GM23338 (cell line): ENCODE measurements around the gene LAP3. TPM values are rescaled to one million over a fixed set of nuclear protein-coding genes. Genes with fewer than 3 reads are reported as not detected.

ENCODE experiments used
- ATAC-seq: fragments of 200-7000 bp; cut with Tn5 transposase; 3 replicates; pipeline ENCODE4 v1.9.1; 2020
- DNase-seq: peaks from one replicate; pipeline ENCODE4 v3.0.0-alpha.2; 2015; ENCODE audit warnings: low spot score
- H2AFZ ChIP-seq: fragments of 200-600 bp; sonication (generic); 2 replicates; pipeline ENCODE4 v1.8.0; 2016; ENCODE audit warnings: antibody characterized with exemption, mild to moderate bottlenecking, moderate library complexity
- H3F3A ChIP-seq: fragments of 200-600 bp; sonication (generic); replicated peaks from 2 replicates; pipeline ENCODE4 v1.8.0; 2017; ENCODE audit warnings: antibody characterized with exemption, mixed run types, low read depth
- H3K27ac ChIP-seq: fragments of 200-600 bp; sonication (generic); 2 replicates; pipeline ENCODE4 v1.6.1; 2016; ENCODE audit warnings: low read depth
- H3K27me3 ChIP-seq: fragments of 200-600 bp; sonication (generic); 2 replicates; pipeline ENCODE4 v1.8.0; 2016; ENCODE audit warnings: mild to moderate bottlenecking, mixed run types, moderate library complexity; ENCODE audit not compliant: insufficient read depth
- H3K36me3 ChIP-seq: fragments of 200-600 bp; sonication (generic); 2 replicates; pipeline ENCODE4 v1.8.0; 2016; ENCODE audit warnings: mild to moderate bottlenecking; ENCODE audit not compliant: insufficient read depth
- H3K4me1 ChIP-seq: fragments of 200-600 bp; sonication (generic); 2 replicates; pipeline ENCODE4 v1.8.0; 2016; ENCODE audit warnings: mild to moderate bottlenecking, moderate library complexity; ENCODE audit not compliant: insufficient read depth
- H3K4me2 ChIP-seq: fragments of 200-600 bp; sonication (generic); 2 replicates; pipeline ENCODE4 v1.7.1; 2017; ENCODE audit warnings: mixed run types
- H3K4me3 ChIP-seq: fragments of 200-600 bp; sonication (generic); 2 replicates; pipeline ENCODE4 v1.6.1; 2016; ENCODE audit warnings: mixed run types
- H3K79me2 ChIP-seq: fragments of 200-600 bp; sonication (generic); replicated peaks from 2 replicates; pipeline ENCODE4 v1.8.0; 2017; ENCODE audit warnings: mild to moderate bottlenecking; ENCODE audit not compliant: insufficient read depth
- H3K9me2 ChIP-seq: fragments of 200-600 bp; sonication (generic); 2 replicates; pipeline ENCODE4 v1.8.0; 2017; ENCODE audit not compliant: insufficient read depth
- H4K20me1 ChIP-seq: fragments of 200-600 bp; sonication (generic); replicated peaks from 2 replicates; pipeline ENCODE4 v1.8.0; 2017; ENCODE audit warnings: mild to moderate bottlenecking; ENCODE audit not compliant: insufficient read depth
- H3K27ac Mint-ChIP-seq: 2 replicates; pipeline ENCODE4 v1.8.0; 2020; ENCODE audit warnings: inconsistent platforms, mild to moderate bottlenecking, moderate library complexity, mixed read lengths
- H3K27me3 Mint-ChIP-seq: 3 replicates; pipeline ENCODE4 v1.8.0; 2022; ENCODE audit warnings: low read depth, mild to moderate bottlenecking, moderate library complexity, mixed read lengths, inconsistent platforms; ENCODE audit not compliant: insufficient read depth, poor library complexity
- H3K36me3 Mint-ChIP-seq: 3 replicates; pipeline ENCODE4 v1.8.0; 2021; ENCODE audit warnings: low read depth, mild to moderate bottlenecking, inconsistent platforms, moderate library complexity, mixed read lengths
- H3K4me1 Mint-ChIP-seq: 3 replicates; pipeline ENCODE4 v1.8.0; 2020; ENCODE audit warnings: mild to moderate bottlenecking, inconsistent platforms, mixed read lengths
- H3K4me3 Mint-ChIP-seq: 3 replicates; pipeline ENCODE4 v1.8.0; 2021; ENCODE audit warnings: moderate library complexity, mild to moderate bottlenecking, inconsistent platforms, mixed read lengths
- H3K9me3 Mint-ChIP-seq: 3 replicates; pipeline ENCODE4 v1.8.0; 2020; ENCODE audit warnings: moderate library complexity, mild to moderate bottlenecking, inconsistent platforms, mixed read lengths
- CREB1 ChIP-seq: fragments of 250-450 bp; sonication (Bioruptor Pico); IDR thresholded peaks from 2 replicates; pipeline ENCODE4 v1.5.0; 2020; ENCODE audit warnings: low read depth, mild to moderate bottlenecking, moderate library complexity
- EZH2 ChIP-seq: fragments of 200-600 bp; sonication (generic); IDR thresholded peaks from one replicate; pipeline ENCODE4 v1.8.0; 2017; ENCODE audit warnings: antibody characterized with exemption, mild to moderate bottlenecking, low read depth; ENCODE audit not compliant: unreplicated experiment
- POLR2AphosphoS5 ChIP-seq: IDR thresholded peaks from 2 replicates; pipeline ENCODE4 v1.6.1; 2016; ENCODE audit warnings: antibody characterized with exemption, low read depth
- ZNF331 ChIP-seq: fragments of 250-450 bp; sonication (Bioruptor Pico); IDR thresholded peaks from 2 replicates; pipeline ENCODE4 v1.5.0; 2020; ENCODE audit warnings: low read depth, mild to moderate bottlenecking, moderate library complexity
- polyA plus RNA-seq: library from polyadenylated mRNA; unstranded; fragments of >200 nt; fragmentation: Nextera tagmentation; extraction: Ambion mirVana; gene quantifications from 2 replicates; pipeline ENCODE4 v1.2.1, GENCODE V29; 2016
- total RNA-seq: library from RNA; depleted of rRNA; stranded (reverse); fragments of >200 nt; shearing (Covaris generic); gene quantifications from 2 replicates; pipeline ENCODE4 v1.2.3, GENCODE V29; 2014
- TF ChIP-seq, protein P1 (sequence below): fragments of 250-450 bp; sonication (Bioruptor Pico); IDR thresholded peaks from 2 replicates; pipeline ENCODE4 v1.5.0; 2020; ENCODE audit warnings: mild to moderate bottlenecking, moderate library complexity
- TF ChIP-seq, protein P2 (sequence below), 2 experiments: fragments of 200-600 bp in 1 of 2; sonication (generic) in 1 of 2; conservative IDR thresholded peaks; 2 replicates each; pipeline versions ENCODE4 v1.5.1 to v1.6.1; 2016 to 2017; ENCODE audit warnings: antibody characterized with exemption in 2 of 2, low read depth in 2 of 2, mild to moderate bottlenecking in 2 of 2, moderate library complexity in 1 of 2

Gene LAP3
- total and polyA plus RNA-seq, 2 experiments from 2014 or later, result 28.6 to 63.6 TPM

DNA sequence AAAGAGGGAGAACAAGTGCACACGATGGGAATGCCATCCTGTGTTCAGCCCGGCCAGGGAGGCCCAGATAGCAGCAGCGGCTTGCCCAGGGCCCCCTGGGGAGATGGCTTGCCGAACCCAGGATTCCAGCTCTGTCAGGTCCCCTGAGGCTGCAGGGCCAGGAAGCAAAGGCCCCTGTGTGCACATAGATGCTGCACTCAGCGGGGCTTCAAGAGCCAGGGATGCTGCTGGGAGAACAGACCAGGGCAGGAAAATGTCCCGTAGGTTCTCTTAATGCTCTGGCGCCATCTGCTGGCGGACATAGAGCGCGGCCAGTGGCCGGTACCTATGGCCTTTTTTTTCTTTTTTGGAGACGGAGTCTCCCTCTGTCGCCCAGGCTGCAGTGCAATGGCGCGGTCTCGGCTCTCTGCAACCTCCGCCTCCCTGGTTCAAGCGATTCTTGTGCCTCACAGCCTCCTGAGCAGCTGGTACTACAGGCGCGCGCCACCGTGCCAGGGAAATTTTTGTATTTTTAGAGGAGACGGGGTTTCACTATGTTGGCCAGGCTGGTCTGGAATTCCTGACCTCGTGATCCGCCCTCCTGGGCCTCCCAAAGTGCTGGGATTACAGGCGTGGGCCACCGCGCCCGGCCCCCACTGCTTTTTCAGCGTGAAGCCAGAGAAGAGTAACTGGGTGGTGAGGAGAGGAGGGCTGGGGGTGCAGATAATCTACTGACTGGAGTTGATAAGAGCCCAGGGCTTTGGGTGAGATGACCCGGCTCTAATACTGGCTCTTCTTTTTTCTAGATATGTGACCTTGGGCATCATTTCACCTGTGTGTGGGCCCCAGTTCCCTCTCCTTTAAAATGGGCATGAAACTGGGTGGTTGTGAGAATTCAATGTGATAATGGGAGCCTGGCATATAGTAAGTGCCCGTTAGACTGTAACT, 60.0 kb downstream of the LAP3 start:
- no peak overlapping the region for H3K4me3 Mint-ChIP-seq
- H3K4me3 ChIP-seq, result no peak overlapping the region

DNA sequence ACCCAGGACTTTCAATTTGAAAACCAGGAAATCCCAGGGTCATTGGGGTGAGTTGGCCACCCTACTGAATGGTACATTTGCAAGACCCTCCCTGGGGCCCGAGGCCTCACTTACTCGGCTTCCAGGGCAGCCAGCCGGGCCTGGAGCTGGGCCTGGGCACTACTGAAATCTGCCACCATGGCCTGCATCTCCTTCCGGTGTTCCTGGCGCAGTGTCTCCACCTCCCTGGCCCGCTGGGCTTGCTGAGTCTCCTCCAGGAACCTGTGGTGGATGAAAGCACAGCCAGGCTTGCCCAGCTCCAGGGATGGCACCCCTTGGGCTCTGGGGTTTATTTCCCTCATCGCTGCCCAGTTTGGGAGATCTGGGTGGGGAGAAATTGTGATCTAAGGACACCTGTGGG, 62.1 kb downstream of the LAP3 start:
- Histone ChIP-seq H4K20me1 (0 out of 2 replicates have a peak, but pooled peaks cover 10% of the 10 kb centered on the region), H3K4me1 (no peaks in the 10 kb centered on the region), H3K27ac (no peak overlapping the region), H3K27me3 (peaks cover 10% of the 10 kb centered on the region; the same call in 1 of the 2 replicates), H3F3A (peaks cover 13% of the 10 kb centered on the region; the same call in 1 of the 2 replicates), H3K4me2 (no peak overlapping the region), H3K9me2 (no peaks in the 10 kb centered on the region), H3K4me3 (no peak overlapping the region), H3K79me2 (no peaks in the 10 kb centered on the region), H2AFZ (no peak overlapping the region), H3K36me3 (peaks cover 8% of the 10 kb centered on the region; the same call in 1 of the 2 replicates)
- peaks cover 13% of the 10 kb centered on the region for H3K9me3 Mint-ChIP-seq
- peaks cover 21% of the 10 kb centered on the region for H3K27me3 Mint-ChIP-seq
- no peaks in the 10 kb centered on the region for H3K4me1 Mint-ChIP-seq
- H3K4me3 Mint-ChIP-seq, result no peak overlapping the region
- no peak for ATAC-seq
- no peak for TF ChIP-seq ZNF331 (CRISPR knock-in tag)
- TF ChIP-seq, protein P1, sequence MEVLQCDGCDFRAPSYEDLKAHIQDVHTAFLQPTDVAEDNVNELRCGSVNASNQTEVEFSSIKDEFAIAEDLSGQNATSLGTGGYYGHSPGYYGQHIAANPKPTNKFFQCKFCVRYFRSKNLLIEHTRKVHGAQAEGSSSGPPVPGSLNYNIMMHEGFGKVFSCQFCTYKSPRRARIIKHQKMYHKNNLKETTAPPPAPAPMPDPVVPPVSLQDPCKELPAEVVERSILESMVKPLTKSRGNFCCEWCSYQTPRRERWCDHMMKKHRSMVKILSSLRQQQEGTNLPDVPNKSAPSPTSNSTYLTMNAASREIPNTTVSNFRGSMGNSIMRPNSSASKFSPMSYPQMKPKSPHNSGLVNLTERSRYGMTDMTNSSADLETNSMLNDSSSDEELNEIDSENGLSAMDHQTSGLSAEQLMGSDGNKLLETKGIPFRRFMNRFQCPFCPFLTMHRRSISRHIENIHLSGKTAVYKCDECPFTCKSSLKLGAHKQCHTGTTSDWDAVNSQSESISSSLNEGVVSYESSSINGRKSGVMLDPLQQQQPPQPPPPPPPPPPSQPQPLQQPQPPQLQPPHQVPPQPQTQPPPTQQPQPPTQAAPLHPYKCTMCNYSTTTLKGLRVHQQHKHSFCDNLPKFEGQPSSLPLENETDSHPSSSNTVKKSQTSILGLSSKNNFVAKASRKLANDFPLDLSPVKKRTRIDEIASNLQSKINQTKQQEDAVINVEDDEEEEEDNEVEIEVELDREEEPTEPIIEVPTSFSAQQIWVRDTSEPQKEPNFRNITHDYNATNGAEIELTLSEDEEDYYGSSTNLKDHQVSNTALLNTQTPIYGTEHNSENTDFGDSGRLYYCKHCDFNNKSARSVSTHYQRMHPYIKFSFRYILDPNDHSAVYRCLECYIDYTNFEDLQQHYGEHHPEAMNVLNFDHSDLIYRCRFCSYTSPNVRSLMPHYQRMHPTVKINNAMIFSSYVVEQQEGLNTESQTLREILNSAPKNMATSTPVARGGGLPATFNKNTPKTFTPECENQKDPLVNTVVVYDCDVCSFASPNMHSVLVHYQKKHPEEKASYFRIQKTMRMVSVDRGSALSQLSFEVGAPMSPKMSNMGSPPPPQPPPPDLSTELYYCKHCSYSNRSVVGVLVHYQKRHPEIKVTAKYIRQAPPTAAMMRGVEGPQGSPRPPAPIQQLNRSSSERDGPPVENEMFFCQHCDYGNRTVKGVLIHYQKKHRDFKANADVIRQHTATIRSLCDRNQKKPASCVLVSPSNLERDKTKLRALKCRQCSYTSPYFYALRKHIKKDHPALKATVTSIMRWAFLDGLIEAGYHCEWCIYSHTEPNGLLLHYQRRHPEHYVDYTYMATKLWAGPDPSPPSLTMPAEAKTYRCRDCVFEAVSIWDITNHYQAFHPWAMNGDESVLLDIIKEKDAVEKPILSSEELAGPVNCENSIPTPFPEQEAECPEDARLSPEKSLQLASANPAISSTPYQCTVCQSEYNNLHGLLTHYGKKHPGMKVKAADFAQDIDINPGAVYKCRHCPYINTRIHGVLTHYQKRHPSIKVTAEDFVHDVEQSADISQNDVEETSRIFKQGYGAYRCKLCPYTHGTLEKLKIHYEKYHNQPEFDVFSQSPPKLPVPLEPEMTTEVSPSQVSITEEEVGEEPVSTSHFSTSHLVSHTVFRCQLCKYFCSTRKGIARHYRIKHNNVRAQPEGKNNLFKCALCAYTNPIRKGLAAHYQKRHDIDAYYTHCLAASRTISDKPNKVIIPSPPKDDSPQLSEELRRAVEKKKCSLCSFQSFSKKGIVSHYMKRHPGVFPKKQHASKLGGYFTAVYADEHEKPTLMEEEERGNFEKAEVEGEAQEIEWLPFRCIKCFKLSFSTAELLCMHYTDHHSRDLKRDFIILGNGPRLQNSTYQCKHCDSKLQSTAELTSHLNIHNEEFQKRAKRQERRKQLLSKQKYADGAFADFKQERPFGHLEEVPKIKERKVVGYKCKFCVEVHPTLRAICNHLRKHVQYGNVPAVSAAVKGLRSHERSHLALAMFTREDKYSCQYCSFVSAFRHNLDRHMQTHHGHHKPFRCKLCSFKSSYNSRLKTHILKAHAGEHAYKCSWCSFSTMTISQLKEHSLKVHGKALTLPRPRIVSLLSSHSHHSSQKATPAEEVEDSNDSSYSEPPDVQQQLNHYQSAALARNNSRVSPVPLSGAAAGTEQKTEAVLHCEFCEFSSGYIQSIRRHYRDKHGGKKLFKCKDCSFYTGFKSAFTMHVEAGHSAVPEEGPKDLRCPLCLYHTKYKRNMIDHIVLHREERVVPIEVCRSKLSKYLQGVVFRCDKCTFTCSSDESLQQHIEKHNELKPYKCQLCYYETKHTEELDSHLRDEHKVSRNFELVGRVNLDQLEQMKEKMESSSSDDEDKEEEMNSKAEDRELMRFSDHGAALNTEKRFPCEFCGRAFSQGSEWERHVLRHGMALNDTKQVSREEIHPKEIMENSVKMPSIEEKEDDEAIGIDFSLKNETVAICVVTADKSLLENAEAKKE, result no peak
- peaks cover 27% of the 10 kb centered on the region for H3K36me3 Mint-ChIP-seq
- DNase-seq, result no peak
- no peak overlapping the region; the same call in 1 of the 2 replicates for H3K27ac Mint-ChIP-seq

More for the DNA sequence above, 60.0 kb downstream of the LAP3 start:
- no peak overlapping the region for H3K4me2 ChIP-seq
- TF ChIP-seq POLR2AphosphoS5, result no peak; the same call in none of the 2 replicates
- TF ChIP-seq EZH2, result no peak
- TF ChIP-seq, protein P2, sequence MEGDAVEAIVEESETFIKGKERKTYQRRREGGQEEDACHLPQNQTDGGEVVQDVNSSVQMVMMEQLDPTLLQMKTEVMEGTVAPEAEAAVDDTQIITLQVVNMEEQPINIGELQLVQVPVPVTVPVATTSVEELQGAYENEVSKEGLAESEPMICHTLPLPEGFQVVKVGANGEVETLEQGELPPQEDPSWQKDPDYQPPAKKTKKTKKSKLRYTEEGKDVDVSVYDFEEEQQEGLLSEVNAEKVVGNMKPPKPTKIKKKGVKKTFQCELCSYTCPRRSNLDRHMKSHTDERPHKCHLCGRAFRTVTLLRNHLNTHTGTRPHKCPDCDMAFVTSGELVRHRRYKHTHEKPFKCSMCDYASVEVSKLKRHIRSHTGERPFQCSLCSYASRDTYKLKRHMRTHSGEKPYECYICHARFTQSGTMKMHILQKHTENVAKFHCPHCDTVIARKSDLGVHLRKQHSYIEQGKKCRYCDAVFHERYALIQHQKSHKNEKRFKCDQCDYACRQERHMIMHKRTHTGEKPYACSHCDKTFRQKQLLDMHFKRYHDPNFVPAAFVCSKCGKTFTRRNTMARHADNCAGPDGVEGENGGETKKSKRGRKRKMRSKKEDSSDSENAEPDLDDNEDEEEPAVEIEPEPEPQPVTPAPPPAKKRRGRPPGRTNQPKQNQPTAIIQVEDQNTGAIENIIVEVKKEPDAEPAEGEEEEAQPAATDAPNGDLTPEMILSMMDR (conservative IDR thresholded peaks at IDR 0.05; ENCODE audit: low read depth in 2 of 2), result peak; percentile 87 to 91
- 0 out of 2 replicates have a peak, but pooled peaks have one; percentile 20 for TF ChIP-seq CREB1 (CRISPR knock-in tag)
- no peaks in the 10 kb centered on the region for H3K4me1 Mint-ChIP-seq
- 0 out of 2 replicates have a peak, but pooled peaks cover 18% of the 10 kb centered on the region for H4K20me1 ChIP-seq
- H3K27ac Mint-ChIP-seq, result no peak overlapping the region
- H2AFZ ChIP-seq, result no peak overlapping the region
- no peaks in the 10 kb centered on the region for H3K4me1 ChIP-seq
- H3K27me3 ChIP-seq, result no peaks in the 10 kb centered on the region; the same call in 1 of the 2 replicates
- DNase-seq (peak; percentile 93), ATAC-seq (peak; percentile 94)
- 0 out of 2 replicates have a peak, but pooled peaks cover 5% of the 10 kb centered on the region for H3K79me2 ChIP-seq
- H3K9me2 ChIP-seq, result no peaks in the 10 kb centered on the region
- peak overlapping the region; percentile 81; the same call in 1 of the 2 replicates for H3K27ac ChIP-seq
- no peaks in the 10 kb centered on the region; the same call in 2 of the 3 replicates for H3K9me3 Mint-ChIP-seq
- peaks cover 11% of the 10 kb centered on the region for H3K27me3 Mint-ChIP-seq
- H3F3A ChIP-seq, result peaks cover 13% of the 10 kb centered on the region; the same call in 1 of the 2 replicates
- H3K36me3 Mint-ChIP-seq, result peaks cover 29% of the 10 kb centered on the region
- peaks cover 24% of the 10 kb centered on the region for H3K36me3 ChIP-seq
